ENCODE measurements around the gene SLC47A2.
"Not testable (repeated sequence)": the region's sequence is repeated elsewhere in the genome, so short reads cannot be mapped to it uniquely, and the experiment has no call there.

The SLC47A2 gene, protein sequence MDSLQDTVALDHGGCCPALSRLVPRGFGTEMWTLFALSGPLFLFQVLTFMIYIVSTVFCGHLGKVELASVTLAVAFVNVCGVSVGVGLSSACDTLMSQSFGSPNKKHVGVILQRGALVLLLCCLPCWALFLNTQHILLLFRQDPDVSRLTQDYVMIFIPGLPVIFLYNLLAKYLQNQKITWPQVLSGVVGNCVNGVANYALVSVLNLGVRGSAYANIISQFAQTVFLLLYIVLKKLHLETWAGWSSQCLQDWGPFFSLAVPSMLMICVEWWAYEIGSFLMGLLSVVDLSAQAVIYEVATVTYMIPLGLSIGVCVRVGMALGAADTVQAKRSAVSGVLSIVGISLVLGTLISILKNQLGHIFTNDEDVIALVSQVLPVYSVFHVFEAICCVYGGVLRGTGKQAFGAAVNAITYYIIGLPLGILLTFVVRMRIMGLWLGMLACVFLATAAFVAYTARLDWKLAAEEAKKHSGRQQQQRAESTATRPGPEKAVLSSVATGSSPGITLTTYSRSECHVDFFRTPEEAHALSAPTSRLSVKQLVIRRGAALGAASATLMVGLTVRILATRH

DNA sequence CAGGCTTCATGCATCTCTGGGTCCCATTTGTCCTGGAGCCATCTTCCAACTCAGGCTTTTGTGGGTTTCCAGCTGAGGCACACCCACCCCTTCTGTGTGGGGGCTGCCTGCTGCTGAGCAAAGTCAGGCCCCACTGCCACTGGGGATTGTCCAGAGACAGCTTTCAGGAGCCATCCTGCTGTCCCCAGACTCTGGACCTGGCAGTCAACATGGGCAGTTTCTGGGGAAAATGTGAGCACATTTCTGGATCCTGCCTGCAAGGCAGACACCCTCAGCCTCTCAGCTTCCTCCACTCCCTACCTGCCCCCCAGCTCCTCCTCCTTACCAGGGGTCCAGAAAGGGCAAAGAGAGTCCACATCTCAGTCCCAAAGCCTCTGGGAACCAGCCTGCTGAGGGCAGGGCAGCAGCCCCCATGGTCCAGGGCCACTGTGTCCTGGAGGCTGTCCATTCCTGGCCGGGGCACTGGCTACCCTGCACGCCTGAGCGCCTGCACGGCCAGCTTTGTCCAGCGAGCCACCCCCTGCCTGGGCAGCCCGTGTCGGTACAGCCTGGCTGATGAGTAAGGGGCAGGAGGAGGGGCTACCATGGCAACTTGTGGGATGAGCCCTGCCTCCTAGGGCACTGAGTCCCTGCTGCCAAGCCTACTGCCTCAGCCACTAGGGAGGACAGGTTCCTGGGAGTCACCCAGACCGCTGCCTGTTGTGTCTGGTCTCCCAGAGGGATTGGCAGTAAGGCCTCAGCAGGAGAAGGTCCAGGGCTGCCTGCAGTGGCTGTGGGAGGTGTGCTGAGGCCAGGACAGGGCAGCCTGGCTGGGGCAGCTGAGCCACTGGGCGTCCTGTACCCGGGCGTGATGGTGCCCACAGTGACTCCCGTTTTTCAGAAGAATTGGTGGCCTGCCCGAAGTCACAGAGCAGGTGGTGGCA lies at the start of gene SLC47A2:
Gene SLC47A2, minus strand, starts transcription at position 477 of the 923 bp plus-strand sequence. Its CDS starts 29 bp downstream, at position 448.
- no peak for DNase-seq

GRCh38 chr17:19766016-19766415 lies 49.6 kb upstream of the SLC47A2 start:
- no peak for DNase-seq

GRCh38 chr17:19763991-19764390 lies 47.6 kb upstream of the SLC47A2 start:
- DNase-seq: not testable (repeated sequence)

GRCh38 chr17:19763416-19763815 lies 47.0 kb upstream of the SLC47A2 start:
- no peak for DNase-seq

- DNase-seq: peak; percentile 48
Observed at GRCh38 chr17:19762515-19762961, 46.2 kb upstream of the SLC47A2 start.

DNA sequence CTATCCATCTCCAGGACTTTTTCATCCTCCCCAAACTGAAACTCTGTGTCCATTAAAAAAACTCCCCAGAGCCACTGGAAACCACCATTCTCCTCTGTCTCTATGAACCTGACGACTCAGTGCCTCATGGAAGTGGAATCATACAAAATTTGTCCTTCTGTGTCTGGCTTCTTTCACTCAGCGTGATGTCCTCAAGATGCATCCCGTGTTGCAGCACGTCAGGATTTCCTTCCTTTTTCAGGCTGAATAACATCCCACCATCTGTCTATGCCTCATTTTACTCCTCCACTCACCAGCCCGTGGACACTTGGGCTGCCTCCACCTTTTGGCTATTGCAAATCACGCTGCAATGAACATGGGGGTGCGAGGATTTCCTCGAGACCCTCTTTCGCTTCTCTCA lies 44.4 kb upstream of the SLC47A2 start:
- DNase-seq: no peak

DNA sequence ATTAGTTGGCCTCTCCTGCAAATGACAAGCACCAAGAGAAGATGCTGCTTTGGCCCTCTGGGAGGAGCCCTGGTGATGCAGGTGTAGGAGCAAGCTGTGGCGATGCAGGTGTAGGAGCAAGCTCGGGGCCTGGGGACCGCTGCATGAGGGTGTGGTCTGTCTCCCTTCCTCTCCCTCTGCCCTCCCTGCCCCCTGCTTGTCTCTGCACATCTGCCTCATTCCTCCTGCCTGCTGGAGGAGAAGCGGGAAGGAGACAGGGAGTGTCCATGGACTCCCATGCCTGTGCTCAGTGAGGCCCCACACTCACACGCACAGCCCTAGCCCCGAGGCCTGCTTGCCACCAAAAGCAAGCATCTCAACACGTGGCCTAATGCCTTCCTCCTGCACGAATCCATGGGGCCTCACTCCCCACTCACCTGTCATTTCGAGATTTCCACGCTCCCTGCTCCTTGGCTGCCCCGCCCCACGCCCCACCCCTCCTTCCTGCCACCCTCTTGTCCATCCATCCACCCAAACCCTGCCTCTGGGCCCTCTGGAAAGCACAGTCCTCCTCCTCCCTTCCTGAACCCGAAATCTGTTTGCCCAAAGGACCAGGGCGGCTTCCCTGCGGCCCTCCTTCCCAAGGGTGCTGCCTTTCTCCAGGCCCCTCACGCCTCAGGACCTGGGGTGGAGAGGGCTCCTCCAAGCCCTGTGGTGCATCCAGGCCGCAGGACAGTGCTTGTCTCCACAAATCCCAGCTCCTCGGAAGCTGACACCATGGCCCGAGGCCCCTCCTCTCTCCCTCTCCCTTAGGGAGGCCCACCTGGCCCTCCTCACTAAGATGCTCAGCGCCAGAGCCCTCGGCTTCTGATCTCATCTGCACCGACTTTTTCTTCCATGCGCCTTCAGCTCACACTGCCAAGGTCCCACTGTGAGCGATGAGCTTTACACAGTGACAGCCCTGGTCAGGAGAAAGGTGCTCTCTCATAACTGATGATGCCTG lies 43.5 kb upstream of the SLC47A2 start:
- DNase-seq: no peak

- no peak for DNase-seq
Observed at GRCh38 chr17:19757536-19758180, 41.3 kb upstream of the SLC47A2 start.

DNA sequence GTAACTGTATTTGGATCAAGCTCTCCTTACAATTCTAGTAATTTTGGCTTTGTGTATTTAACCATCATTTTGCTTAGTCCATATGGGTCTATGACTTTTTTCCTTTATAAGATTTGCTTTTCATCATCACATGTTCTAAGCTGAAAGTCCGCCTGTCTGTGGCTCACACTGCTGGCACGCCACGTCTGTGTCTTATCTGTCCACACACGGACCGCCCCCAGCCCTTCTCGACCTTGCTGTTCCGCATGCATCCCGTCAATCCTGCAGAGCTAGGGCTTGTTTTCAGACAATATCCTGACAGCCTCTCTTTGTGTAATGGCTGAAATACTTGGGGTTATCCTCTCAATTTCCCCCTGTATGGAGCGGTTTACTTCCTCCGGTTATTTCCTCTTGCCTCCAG lies 40.2 kb upstream of the SLC47A2 start:
- DNase-seq: no peak

GRCh38 chr17:19755821-19756510 lies 39.6 kb upstream of the SLC47A2 start:
- DNase-seq: no peak

- DNase-seq: no peak
Observed at GRCh38 chr17:19755392-19755791, 39.0 kb upstream of the SLC47A2 start.

DNA sequence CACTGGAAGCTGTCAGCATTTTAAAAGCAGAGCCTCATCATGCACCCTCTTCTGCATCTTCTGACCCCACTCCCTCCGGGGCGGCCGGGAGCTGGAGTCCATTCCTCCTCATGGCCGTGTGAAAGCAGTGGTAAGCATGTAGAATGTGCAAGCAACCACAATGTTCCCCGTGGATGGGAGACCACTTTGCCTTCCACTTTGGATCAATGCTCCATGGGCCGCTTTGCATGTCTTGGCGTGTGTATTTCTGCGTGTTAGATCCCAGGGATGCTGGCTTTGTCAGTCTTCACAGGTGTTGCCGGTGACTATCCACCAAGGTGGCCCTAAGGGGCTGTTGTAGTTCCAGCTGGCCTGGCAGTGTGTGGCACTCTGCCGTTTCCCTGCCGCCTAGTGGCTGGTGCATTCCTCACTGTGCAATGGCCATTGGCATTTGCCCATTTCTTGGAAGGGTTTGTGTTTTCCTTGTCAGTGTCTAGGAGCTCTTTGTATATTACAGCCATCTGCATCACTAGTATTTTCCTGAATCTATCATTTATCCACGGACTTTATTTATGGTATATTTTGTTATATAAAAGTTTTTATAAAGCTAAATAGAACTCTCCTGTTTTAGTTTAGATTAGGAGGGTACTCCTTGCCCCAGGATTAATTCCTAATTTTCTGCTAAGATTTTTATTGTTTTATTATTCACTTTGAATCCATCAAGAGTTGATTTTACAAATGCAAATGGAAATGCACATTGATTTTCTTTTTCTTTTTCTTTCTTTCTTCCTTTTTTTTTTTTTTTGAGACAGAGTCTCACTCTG lies 37.5 kb upstream of the SLC47A2 start:
- no peak for DNase-seq

DNA sequence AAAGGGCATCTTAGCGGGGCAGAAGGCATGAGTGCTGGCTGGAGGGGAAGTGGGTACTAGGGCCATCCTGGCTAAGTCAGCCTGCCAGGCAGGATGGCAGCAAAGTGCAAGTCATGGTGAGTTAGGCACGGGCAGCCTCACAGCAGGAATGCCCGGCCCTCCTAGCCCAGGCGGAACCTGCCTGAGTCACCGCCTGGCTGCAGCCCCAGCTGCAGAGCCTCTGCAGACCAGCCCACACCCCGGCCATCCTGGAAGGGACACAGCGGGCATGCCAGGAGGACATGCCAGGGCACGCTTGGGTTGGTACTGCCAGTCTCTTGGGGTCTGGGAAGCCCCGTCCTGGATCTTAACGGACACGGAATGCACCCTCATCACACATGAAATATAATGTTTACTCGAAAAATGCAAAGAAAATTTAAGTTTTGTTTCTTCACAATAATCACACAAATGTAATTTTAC lies 36.7 kb upstream of the SLC47A2 start:
- DNase-seq: no peak

DNA sequence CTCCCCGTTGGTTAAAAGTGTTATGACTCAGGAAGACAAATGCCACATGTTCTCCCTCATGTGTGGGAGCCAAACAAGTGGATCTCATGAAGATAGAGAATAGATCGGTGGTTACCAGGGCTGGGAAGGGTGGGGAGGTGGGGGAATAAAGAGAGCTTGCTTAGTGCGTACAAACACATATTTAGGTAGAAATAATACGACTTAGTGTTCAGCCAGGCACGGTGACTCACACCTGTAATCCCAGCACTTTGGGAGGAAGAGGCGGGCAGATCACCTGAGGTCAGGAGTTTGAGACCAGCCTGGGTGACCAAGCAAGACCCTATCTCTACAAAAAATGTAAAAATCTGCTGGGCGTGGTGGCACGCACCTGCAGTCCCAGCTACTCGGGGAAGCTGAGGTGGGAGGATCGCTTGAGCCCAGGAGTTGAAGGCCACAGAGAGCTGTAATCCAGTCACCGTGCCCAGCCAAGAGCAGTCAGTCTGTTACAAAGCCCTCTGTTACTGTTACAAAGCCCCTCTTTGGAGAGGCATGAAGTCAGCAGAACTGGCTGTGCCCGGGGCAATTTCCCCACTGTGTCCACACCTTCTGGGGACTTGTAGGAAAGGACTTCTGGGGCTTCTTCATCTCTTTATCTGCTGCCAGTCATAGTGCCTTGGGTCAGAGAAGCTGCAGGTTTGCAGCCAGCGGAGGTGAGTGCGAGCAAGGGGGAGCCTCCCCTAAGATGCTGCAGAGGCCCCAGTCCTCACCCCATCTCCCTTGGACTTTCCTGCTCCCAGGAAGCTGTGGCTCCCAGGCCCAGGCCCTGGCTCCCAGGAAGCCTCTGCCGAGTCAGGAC lies 36.0 kb upstream of the SLC47A2 start:
- DNase-seq: no peak

GRCh38 chr17:19750835-19751234 lies 34.5 kb upstream of the SLC47A2 start:
- DNase-seq: no peak

GRCh38 chr17:19750020-19750572 lies 33.7 kb upstream of the SLC47A2 start:
- DNase-seq: no peak

- DNase-seq: no peak
Observed at GRCh38 chr17:19748807-19749193, 32.4 kb upstream of the SLC47A2 start.

All from CD4-positive, alpha-beta T cell treated with Interleukin-4 for 4 hours (primary cell).